Stimulated activated CD8-positive, alpha-beta memory T cell treated with anti-CD3 and anti-CD28 coated beads, Interleukin-15, amount 100 ng/mL, for 1 hour (primary cell): ENCODE measurements around the gene PCSK5.

Experiments
- DNase-seq: peaks from one replicate; pipeline ENCODE4 v3.0.0-alpha.2; 2020; ENCODE audit warnings: low read depth

The PCSK5 gene

GRCh38 chr9:76395381-76395780, 504.9 kb downstream of the PCSK5 start:
- DNase-seq, result no peak

GRCh38 chr9:76396144-76396543, 505.7 kb downstream of the PCSK5 start:
- DNase-seq, result no peak

GRCh38 chr9:76396597-76396996, 506.1 kb downstream of the PCSK5 start:
- DNase-seq, result no peak

GRCh38 chr9:76399856-76400255, 509.4 kb downstream of the PCSK5 start:
- DNase-seq, result no peak

- DNase-seq, result no peak
These were observed 510.1 kb downstream of the PCSK5 start for GRCh38 chr9:76400534-76401096.

GRCh38 chr9:76401176-76401575, 510.7 kb downstream of the PCSK5 start:
- DNase-seq, result no peak

GRCh38 chr9:76401580-76402354, 511.3 kb downstream of the PCSK5 start:
- no peak for DNase-seq

GRCh38 chr9:76403352-76403751, 512.9 kb downstream of the PCSK5 start:
- no peak for DNase-seq

- DNase-seq, result no peak
These were observed 513.9 kb downstream of the PCSK5 start for GRCh38 chr9:76404401-76404800.

- DNase-seq, result no peak
These were observed 514.9 kb downstream of the PCSK5 start for GRCh38 chr9:76405340-76405739.

GRCh38 chr9:76405868-76406267, 515.4 kb downstream of the PCSK5 start:
- DNase-seq, result no peak
